GM19023 (cell line): Measurements from ENCODE around the gene COMMD4.
"Not testable (repeated sequence)": the region's sequence is repeated elsewhere in the genome, so short reads cannot be mapped to it uniquely, and the experiment has no call there.

Experiments used
- ATAC-seq: cut with Tn5 transposase; IDR thresholded peaks from one replicate; pipeline ENCODE4 v1.9.1; 2021; ENCODE audit warnings: mild to moderate bottlenecking, moderate library complexity; ENCODE audit not compliant: unreplicated experiment

COMMD4 gene

DNA sequence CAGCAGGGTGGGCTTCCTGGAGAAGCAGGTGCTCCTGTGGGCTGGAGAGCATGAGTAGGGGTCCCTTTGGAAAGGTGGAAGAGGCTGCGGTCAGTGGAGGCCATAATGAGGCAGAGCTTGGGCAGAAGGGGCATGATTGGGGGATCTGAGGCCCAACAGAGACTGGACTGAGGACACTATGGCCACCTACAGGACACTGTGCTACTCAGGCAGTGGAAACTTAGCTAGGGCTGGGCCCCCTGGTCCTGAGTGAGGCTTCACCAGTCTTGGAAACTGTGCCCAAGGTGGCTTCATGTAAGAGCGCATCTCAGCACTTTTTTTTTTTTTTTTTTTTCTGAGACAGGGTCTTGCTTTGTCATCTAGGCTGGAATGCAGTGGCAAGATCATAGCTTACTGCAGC, 6.3 kb upstream of the COMMD4 start:
- no peak for ATAC-seq

DNA sequence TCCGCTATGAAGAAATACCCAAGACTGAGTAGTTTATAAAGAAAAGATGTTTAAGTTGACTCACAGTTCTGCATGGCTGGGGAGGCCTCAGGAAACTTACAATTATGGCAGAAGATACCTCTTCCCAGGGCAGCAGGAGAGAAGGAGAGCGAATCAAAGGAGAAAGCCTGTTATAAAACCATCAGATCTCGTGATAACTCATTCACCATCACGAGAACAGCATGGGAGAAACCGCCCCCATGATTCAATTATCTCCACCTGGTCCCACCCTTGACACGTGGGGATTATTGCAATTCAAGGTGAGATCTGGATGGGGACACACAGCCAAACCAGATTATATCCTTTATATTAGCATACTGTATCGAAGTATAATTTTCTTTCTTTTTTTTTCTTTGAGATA, 3.8 kb upstream of the COMMD4 start:
- ATAC-seq, result not testable (repeated sequence)

DNA sequence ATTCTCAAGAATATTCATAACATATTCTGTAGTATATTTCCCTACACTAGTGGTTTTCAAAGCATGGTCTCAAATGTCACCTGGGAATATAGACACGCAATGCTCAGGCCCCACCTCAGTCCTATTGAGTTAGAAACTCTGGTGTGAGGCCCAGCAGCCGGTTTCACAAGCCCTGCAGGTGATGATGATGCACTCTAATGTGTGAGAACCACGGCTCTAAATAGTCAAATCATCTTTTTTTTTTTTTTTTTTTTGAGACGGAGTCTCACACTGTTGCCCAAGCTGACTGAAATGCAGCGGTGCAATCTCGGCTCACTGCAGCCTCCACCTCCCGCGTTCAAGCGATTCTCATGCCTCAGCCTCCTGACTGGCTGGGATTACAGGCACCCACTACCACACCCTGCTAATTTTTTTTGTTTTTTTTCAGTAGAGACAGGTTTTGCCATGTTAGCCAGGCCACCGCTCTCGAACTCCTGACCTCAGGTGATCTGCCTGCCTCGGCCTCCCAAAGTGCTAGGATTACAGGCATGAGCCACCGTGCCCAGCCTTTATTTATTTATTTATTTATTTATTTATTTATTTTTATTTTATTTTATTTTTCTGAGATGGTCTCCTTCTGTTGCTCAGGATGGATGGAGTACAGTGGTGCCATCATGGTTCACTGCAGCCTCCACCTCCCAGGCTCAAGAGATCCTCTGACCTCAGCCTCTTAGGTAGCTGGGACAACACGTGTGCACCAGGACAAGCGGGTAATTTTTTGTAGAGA, 2.0 kb upstream of the COMMD4 start:
- not testable (repeated sequence) for ATAC-seq

DNA sequence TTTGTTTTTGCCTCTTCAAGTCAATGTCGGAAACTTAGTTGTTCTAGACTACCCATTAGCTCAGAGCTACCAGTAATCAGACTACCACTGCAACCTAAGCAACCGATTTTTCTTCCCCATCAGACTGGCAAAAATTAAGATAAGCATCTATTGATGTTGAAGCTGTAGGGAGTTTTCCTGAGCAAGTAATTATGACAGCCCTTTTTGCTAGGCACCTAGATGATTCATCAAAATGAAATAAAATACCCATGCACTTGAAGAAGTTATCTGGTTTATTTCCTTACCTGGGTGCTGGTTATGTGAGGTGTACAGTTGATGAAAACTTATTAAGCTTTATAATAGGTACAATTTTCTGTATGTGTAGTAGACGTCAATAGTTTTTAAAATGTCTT, 554 bp upstream of the COMMD4 start:
- ATAC-seq, result no peak

DNA sequence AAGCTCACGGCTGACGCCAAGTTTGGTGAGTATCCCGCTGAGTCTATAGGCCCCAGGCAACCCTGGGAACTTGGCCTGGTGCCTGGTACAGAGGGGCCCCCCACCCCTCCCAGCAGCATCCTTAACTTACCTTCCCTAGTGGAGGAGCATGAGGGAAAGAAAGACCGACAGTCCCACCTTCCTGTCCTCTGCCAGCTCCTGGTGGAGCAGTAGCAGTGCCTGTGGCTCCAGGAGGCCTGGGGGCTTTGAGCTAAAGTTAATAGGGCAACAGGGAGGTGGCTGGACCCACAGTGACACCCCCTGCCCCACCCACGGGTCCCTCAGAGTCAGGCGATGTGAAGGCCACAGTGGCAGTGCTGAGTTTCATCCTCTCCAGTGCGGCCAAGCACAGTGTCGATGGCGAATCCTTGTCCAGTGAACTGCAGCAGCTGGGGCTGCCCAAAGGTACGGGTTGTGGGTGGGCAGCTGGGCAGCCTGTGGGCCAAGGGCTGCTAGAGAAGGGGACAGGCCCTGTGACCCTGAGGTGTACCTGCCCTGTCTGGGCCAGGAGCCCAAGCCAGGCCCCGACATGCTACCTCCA, 2.9 kb downstream of the COMMD4 start:
- no peak for ATAC-seq

DNA sequence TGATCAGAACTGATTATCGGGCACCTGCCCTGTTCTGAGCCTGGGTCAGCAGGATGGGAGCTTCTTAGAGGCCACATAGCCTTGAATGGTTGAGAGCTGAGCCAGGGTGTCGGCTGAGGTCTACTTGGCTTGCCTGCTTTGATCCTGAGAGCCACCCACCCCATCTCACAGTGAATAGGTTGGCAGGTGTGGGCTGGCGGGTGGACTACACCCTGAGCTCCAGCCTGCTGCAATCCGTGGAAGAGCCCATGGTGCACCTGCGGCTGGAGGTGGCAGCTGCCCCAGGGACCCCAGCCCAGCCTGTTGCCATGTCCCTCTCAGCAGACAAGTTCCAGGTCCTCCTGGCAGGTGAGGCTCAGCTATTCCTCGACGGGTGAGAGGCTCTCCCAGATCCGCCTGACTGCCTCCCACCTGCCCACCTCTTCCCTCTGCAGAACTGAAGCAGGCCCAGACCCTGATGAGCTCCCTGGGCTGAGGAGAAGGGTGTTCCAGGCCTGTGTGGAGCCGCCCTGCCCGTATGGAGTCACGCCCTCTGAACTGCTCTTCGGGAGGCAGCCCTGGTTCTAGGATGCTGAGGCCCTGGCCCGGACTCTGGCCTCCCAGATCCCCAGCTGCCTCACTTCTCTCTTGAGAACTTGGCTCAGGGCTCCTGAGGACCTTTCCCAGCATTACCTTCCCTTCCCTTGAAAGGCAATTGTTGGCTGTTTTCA, 3.8 kb downstream of the COMMD4 start:
- ATAC-seq, result no peak

DNA sequence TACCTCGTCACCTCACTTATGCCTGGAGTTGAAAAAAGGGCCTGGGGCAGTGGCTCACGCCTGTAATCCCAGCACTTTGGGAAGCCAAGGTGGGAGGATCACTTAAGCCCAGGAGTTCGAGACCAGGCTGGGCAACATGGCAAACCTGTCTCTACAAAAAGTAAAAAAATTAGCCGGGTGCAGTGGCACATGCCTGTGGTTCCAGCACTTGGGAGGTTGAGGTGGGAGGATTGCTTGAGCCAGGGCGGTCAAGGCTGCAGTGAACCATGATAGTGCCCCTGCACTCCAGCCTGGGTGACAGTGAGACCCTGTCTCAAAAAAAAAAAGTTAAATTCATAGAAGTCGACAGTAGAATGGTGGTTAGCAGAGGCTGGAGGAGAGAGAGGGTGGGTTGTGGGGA, 6.4 kb downstream of the COMMD4 start:
- no peak for ATAC-seq

DNA sequence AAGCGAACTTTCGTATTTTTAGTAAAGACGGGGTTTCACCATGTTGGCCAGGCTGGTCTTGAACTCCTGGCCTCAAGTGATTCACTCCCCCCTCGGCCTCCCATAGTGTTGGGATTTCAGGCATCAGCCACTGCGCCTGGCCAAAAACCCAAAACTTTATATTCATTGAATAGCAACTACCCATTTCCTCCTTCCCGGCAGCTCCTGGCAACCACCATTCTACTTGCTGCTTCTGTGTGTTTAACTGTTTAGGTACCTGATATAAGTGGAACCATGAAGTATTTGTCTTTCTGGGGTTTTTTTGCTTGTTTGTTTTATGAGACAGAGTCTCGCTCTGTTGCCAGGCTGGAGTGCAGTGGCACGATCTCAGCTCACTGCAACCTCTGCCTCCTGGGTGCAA, 8.1 kb downstream of the COMMD4 start:
- ATAC-seq, result not testable (repeated sequence)

DNA sequence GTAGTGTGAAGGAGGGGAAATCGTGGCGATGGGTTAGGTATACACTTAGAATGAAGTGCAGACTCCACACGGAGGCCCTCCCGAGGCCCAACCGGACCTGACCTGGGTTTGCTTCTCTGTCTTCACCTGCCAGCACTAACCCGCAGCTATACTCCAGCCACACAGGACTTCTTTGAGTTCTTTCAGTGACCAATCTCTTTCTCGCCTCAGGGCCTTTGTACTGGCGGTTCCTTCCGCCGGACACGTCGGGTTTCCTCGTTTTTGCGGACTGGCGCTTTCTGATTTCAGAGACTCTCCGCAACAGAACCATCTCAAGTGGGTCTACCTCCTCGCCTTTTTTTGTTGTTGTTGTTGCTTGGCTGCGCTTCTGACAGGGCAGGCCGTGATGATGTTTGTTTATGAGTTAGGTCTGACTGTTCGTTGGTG, 10.9 kb downstream of the COMMD4 start, which contains the start of gene NEIL1:
Gene NEIL1 (plus strand): TSS at position 244 of the 426 bp plus-strand sequence. CDS start 1,867 bp downstream, outside the sequence.
- no peak for ATAC-seq

DNA sequence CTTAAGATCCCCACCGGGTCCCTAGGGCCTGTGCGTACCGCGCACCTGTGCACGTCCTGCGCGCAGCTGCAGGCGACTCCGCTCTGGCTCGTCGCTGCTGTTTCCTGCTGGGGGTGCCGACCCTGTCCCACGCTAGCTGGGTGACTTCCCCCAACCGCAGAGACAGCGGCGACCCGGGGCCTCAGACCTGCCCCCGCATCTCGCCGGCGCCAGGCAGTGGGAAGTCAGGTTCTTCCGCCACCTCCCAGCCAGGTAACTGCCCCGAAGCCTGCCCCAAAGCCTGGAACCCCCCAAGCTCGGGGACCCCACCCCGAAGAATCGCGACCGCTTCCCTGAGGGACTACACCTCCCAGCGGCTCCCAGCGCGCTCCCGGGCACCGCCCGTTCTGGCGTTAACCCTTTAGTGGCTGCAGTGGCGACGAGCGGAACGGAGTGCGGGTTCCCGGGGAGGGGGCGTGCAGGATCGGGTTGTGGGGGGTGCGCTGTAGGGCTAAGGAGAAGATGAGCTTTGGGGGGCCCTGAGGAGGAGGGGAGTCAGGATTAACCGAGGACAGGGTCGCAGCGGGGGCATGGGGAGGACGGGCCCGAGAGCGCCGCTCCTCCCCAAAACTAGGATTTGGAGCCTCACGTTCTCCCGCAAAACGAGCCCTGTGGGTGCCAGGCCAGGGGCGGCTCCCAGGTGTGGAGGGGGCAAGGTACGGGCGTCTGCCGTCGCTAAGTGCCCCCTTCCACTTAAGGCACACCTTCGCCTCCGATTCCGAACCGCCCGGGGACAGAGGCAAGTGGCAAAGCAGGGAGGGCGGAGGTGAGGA, 11.6 kb downstream of the COMMD4 start:
- no peak for ATAC-seq

DNA sequence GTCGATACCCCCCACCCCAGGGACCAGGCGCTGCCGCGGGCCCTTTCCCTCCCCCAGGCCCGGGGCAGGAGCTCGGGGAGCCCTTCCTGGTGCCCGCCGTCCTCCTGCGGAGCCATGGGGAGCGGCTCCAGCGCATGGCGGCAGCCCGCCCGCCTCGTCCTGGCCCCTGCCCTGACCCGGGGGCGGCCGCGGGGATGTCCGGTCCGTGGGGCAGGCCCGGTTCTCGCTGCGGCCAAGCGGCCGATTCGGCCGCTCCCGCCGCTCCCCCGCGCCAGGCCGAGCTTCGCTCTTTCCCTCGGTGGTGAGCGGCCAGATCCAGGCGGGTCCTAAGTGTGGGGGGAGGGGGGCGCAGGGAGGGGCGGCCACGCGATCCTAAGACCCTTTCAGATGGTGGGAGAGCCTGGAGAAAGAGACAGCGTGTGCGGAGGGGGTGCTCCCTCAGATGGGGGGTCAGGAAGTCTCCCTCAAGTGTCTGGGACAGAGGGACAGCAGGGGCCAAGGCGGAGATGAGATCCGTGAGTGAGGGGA, 12.2 kb downstream of the COMMD4 start:
- ATAC-seq, result no peak

DNA sequence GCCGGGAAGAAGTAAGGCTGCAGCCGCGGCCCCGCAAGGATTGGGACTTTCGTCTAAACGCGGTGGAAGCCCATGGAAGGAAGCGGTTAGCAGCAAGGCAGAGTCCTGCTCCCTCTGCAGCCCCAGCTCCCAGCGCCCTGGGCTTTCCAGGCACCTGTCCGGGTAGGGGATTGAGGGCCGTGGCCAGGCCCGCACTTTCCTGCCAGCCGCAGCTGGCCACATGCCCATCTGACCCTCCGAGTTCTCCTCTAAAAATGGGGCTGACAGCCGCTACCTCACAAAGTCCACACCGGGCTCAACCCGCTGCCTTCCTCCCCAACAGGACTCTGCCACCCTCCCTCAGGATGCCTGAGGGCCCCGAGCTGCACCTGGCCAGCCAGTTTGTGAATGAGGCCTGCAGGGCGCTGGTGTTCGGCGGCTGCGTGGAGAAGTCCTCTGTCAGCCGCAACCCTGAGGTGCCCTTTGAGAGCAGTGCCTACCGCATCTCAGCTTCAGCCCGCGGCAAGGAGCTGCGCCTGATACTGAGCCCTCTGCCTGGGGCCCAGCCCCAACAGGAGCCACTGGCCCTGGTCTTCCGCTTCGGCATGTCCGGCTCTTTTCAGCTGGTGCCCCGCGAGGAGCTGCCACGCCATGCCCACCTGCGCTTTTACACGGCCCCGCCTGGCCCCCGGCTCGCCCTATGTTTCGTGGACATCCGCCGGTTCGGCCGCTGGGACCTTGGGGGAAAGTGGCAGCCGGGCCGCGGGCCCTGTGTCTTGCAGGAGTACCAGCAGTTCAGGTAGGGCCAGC, 12.9 kb downstream of the COMMD4 start:
- no peak for ATAC-seq

DNA sequence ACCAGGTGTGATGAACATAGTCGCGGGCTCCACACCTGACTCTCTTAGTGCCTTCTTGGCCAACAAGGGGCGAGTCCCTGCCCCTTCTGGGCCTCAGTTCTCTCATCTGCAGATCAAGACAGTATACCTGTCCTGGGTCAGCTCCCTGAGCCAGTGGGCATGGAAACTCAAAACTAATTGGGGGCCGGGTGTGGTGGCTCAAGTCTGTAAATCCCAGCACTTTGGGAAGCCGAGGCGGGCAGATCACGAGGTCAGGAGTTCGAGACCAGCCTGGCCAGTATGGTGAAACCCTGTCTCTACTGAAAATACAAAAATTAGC, 13.4 kb downstream of the COMMD4 start:
- not testable (repeated sequence) for ATAC-seq

DNA sequence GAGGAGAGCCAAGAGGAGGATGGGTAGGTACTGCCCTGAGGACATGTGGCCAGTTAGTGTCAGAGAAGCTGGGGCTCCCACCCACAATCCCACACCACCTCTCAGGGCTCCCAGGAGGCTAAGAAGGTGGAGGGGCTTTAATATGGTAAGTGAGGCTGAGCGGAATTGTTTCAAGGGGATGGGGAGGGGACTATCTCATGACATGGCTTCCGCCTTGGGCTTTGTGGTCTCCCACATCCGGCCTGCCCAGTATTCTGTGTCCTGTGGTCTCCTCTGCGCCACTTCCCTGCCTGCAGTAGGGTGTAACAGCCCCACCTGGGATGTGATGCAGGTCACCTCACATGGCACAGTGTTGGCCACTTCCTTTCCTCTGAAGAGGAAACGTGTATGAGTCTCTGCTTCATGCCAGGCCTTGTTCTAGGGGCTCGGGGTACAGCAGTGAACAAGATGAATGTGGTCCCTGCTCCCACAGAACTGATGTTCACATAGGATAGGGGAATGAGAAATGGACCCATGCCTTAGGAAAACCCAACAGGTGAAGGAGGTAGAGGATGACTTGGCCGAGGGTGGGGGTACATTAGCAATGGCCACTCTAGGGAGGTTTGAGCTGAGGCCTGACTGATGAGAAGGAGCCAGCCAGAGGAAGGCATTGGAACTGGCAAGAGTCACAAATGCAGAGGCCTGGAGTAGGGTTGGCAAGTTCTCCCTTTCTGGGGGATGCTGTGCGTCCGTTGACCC, 14.2 kb downstream of the COMMD4 start:
- ATAC-seq, result no peak

DNA sequence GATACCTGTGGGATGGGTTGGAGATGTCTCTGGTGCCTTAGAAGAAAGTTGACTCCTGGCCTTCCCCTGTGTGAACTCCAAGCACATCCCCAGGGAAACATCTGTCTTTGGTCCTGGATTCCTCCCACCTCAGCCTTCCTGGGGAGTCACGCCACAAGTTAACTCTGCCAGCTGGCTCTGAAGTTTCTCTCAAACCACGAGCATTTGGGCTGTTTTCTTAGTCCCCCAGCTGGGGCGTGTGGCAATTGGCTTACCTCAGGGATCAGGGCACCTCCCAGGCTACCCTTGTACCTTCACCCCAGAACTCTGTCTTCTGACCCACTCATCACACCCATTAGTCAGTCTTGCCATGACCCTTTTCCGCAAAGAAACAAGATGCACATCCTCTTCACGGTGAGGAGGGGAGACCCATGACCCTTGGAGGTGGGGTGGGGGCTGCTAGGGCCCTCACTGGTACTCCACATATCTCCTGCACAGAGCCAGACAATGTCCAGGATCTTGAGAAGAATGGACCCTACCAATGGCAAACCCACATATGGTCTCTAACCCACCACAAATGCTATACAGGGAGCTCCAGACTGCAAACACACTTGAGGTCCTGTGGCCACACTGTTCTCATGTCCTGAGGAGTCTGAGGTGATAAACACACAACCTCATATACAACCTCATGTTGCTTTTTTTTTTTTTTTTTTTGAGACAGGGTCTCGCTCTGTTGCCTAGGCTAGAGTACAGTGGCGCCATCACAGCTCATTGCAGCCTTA, 14.9 kb downstream of the COMMD4 start:
- ATAC-seq, result no peak

DNA sequence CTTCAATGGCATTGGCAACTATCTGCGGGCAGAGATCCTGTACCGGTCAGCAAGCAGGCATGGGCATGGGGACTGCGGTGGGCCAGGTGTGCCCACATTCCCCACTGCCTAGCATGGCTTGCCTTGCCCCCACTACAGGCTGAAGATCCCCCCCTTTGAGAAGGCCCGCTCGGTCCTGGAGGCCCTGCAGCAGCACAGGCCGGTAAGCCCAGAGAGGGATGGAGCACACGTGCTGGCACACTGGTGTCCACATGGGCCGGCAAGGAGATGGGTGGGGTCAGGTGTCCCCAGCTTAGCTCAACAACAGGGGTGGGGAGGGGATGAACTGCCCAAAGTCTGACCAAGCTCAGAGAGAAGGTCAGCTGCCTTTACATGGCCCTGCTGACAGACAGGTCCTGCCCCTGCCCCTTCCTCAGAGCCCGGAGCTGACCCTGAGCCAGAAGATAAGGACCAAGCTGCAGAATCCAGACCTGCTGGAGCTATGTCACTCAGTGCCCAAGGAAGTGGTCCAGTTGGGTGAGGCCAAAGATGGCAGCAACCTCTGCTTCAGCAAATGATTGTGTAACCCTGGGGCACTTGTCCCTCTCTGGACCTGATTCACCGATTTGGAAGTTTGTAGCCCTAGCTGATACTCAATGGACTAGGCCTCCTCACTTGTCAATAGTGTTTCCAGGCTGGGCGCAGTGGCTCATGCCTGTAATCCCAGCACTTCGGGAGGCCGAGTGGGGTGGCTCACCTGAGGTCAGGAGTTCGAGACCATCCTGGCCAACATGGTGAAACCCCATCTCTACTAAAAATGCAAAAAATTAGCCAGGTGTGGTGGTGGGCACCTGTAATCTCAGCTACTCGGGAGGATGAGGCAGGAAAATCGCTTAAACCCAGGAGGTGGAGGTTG, 16.6 kb downstream of the COMMD4 start:
- no peak for ATAC-seq

DNA sequence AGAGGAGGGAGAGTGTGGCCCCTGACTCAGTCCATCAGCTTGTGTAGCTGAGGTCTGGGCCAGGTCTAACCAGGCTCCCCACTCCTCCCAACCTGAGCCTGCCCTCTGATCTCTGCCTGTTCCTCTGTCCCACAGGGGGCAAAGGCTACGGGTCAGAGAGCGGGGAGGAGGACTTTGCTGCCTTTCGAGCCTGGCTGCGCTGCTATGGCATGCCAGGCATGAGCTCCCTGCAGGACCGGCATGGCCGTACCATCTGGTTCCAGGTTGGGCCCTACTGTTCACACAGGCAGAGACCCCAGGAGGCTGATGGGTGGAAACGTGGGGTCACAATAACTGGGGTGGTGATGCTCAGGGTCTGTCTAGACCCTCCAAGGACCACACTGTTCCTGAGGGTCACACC, 17.7 kb downstream of the COMMD4 start:
- no peak for ATAC-seq

DNA sequence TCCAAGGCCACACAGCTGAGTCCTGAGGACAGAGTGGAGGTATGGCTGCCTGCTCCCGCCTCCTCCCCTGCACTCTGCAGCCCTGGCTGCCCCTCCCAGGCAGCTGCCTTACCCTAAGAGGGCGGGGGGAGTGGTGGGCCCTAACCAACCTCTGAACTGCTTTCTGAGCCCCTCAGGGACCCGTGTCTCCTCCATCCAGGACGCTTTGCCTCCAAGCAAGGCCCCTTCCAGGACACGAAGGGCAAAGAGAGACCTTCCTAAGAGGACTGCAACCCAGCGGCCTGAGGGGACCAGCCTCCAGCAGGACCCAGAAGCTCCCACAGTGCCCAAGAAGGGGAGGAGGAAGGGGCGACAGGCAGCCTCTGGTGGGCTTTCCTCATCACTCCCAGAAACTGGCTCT, 18.6 kb downstream of the COMMD4 start:
- no peak for ATAC-seq
